NCI-H1048 (cell line): ENCODE results near the gene CDH5.

Experiments used
- DNase-seq: peaks from one replicate; lab custom pipeline; 2025; lab: John Stamatoyannopoulos, UW

CDH5 gene

GRCh38 chr16:66374176-66374575, 7.7 kb downstream of the CDH5 start:
- DNase-seq: no peak

- DNase-seq: no peak
These were observed 9.0 kb downstream of the CDH5 start for GRCh38 chr16:66375451-66375850.

GRCh38 chr16:66376114-66376513, 9.6 kb downstream of the CDH5 start:
- DNase-seq: no peak

GRCh38 chr16:66376577-66377305, 10.2 kb downstream of the CDH5 start:
- DNase-seq: no peak

- DNase-seq: no peak
These were observed 10.8 kb downstream of the CDH5 start for GRCh38 chr16:66377324-66377723.

GRCh38 chr16:66378741-66379570, 12.5 kb downstream of the CDH5 start:
- DNase-seq: no peak

GRCh38 chr16:66379571-66379941, 13.1 kb downstream of the CDH5 start:
- DNase-seq: no peak

- DNase-seq: no peak
These were observed 13.9 kb downstream of the CDH5 start for GRCh38 chr16:66380421-66380820.

- DNase-seq: no peak
These were observed 15.2 kb downstream of the CDH5 start for GRCh38 chr16:66381585-66382170.

- DNase-seq: no peak
These were observed 15.9 kb downstream of the CDH5 start for GRCh38 chr16:66382171-66382965.

- no peak for DNase-seq
These were observed 16.4 kb downstream of the CDH5 start for GRCh38 chr16:66382966-66383299.

- DNase-seq: no peak
These were observed 17.1 kb downstream of the CDH5 start for GRCh38 chr16:66383551-66383950.

GRCh38 chr16:66385415-66385814, 18.9 kb downstream of the CDH5 start:
- no peak for DNase-seq

- DNase-seq: no peak
These were observed 20.4 kb downstream of the CDH5 start for GRCh38 chr16:66386629-66387622.

GRCh38 chr16:66387817-66388332, 21.4 kb downstream of the CDH5 start:
- no peak for DNase-seq

GRCh38 chr16:66388350-66389139, 22.1 kb downstream of the CDH5 start:
- no peak for DNase-seq

- no peak for DNase-seq
These were observed 23.0 kb downstream of the CDH5 start for GRCh38 chr16:66389256-66390176.

- DNase-seq: no peak
These were observed 24.0 kb downstream of the CDH5 start for GRCh38 chr16:66390346-66391108.
